Measurements from ENCODE around the gene CHST11.

Gene CHST11

DNA sequence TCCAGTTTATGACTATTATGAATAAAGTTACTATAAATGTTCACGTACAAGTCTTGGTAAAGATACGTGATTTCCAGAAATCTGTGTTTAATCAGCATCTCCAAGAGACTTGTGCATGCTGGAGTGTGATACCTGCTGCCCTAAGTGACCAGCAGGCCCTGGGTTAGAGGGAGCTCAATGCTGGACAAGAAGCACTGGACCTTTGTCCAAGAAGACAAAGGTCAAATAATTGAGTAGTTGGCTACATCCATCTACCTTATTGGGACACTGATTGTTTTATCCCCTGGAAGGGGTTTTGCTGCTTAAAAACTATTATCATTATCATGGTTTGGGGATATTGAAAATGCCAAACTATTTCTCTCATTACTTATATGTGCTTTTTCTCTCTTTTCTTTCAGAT is 37.0 kb upstream of the CHST11 start:
- no peak for DNase-seq (ENCODE audit: low read depth)
- TF ChIP-seq, protein P1, sequence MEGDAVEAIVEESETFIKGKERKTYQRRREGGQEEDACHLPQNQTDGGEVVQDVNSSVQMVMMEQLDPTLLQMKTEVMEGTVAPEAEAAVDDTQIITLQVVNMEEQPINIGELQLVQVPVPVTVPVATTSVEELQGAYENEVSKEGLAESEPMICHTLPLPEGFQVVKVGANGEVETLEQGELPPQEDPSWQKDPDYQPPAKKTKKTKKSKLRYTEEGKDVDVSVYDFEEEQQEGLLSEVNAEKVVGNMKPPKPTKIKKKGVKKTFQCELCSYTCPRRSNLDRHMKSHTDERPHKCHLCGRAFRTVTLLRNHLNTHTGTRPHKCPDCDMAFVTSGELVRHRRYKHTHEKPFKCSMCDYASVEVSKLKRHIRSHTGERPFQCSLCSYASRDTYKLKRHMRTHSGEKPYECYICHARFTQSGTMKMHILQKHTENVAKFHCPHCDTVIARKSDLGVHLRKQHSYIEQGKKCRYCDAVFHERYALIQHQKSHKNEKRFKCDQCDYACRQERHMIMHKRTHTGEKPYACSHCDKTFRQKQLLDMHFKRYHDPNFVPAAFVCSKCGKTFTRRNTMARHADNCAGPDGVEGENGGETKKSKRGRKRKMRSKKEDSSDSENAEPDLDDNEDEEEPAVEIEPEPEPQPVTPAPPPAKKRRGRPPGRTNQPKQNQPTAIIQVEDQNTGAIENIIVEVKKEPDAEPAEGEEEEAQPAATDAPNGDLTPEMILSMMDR (IDR thresholded peaks at IDR 0.05; ENCODE audit: control insufficient read depth, insufficient read depth, low read depth, low read length, missing control alignments) = no peak
- H3K4me3 ChIP-seq (ENCODE audit: control insufficient read depth, low read depth, low read length) = no peak overlapping the region

DNA sequence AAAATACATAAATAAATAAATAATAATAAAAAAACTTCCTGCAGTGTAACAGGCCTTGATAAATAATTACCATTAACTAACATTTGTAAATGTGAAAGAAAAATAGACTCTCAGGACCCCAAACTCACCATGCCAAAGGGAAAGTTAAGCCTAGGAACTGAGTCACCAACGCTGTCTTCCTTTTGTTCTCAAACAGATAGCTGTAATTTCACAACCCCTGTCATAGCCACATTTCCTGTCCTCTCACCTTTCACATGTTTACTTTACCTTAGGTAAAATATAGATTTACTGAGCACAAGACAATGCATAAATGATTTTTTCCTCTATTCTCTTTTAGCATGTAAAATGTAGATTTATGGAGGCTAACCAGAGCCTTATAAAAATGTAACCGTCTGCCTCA is 35.9 kb upstream of the CHST11 start:
- H3K4me3 ChIP-seq (ENCODE audit: control insufficient read depth, low read depth, low read length) = no peak overlapping the region
- DNase-seq (ENCODE audit: low read depth) = no peak
- TF ChIP-seq, protein P1 (IDR thresholded peaks at IDR 0.05; ENCODE audit: control insufficient read depth, insufficient read depth, low read depth, low read length, missing control alignments) = no peak

DNA sequence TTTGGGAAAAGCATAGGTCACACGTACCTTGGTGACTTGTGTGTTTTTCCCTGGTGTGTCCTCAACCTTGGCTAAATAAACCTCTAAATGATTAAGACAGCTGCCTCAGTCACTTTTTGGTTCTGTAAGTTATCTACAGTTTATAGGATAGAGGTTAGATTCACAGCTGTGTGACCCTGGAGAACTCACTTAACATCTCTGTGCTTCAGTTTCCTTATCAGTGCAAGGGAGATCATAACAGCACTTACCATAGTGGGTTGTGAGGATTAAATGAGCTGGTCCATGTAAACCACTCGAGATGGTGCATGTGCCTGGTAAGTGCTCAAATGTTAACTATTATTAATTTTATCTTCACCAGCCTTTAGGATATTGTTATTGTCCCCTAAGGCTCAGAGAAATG is 35.4 kb upstream of the CHST11 start:
- TF ChIP-seq, protein P1 (IDR thresholded peaks at IDR 0.05; ENCODE audit: control insufficient read depth, insufficient read depth, low read depth, low read length, missing control alignments) = no peak
- no peak for DNase-seq (ENCODE audit: low read depth)
- no peak overlapping the region for H3K4me3 ChIP-seq (ENCODE audit: control insufficient read depth, low read depth, low read length)

DNA sequence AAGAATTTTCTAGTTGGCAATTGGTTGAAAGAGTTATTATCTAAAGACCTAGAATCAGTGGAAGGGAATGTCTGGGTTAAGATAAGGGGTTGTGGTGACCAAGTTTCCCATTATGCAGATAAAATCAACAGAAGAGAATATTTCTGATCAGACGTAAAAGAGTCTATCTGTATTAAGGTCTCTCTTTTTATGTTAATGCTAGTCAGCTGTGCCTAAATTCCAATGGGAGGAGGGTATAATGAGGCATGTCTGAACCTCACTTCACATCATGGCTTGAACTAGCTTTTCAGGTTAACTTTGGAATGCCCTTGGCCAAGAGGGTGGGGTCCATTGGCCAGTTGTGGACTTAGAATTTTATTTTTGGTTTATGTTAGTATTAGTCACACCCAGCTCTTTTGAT is 34.3 kb upstream of the CHST11 start:
- no peak overlapping the region for H3K4me3 ChIP-seq (ENCODE audit: control insufficient read depth, low read depth, low read length)
- TF ChIP-seq, protein P1 (IDR thresholded peaks at IDR 0.05; ENCODE audit: control insufficient read depth, insufficient read depth, low read depth, low read length, missing control alignments) = no peak
- no peak for DNase-seq (ENCODE audit: low read depth)

DNA sequence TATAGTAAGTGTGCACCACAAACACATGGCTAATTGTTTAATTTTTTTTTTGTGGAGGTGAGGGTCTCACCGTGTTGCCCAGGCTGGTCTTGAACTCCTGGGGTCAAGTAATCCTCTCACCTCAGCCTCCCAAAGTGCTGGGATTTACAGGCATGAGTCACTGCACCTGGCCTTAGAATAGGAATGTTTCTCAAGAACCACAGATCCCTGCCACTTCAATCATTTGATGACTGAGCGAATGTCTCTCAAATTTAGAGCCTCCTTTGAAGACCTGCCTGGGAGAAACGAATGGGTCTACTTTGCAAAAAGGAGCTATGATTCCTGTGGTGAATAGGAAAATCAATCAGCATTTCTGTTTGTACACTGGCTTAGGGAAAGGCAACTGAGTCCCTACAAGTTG is 33.5 kb upstream of the CHST11 start:
- no peak overlapping the region for H3K4me3 ChIP-seq (ENCODE audit: control insufficient read depth, low read depth, low read length)
- TF ChIP-seq, protein P1 (IDR thresholded peaks at IDR 0.05; ENCODE audit: control insufficient read depth, insufficient read depth, low read depth, low read length, missing control alignments) = no peak
- no peak for DNase-seq (ENCODE audit: low read depth)

DNA sequence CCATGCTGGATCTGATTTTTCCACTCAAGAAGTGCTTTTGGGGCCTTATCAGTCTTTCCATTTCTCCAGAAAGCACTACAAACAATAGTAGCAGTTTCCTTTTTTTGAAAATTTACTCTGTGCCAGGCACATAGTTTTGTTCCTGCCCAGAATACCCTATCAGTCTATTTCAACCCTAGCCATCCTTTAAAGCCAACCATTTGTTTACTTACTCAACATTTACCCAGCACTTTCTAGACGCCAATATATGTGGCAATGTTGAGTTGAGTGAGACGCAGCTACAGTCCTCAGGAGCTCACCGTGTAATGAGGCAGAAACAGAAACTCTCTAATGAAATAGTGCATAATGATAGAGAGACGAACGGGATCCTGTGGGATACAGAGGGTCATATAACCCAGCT is 32.9 kb upstream of the CHST11 start:
- DNase-seq (ENCODE audit: low read depth) = no peak
- no peak overlapping the region for H3K4me3 ChIP-seq (ENCODE audit: control insufficient read depth, low read depth, low read length)
- TF ChIP-seq, protein P1 (IDR thresholded peaks at IDR 0.05; ENCODE audit: control insufficient read depth, insufficient read depth, low read depth, low read length, missing control alignments) = no peak

DNA sequence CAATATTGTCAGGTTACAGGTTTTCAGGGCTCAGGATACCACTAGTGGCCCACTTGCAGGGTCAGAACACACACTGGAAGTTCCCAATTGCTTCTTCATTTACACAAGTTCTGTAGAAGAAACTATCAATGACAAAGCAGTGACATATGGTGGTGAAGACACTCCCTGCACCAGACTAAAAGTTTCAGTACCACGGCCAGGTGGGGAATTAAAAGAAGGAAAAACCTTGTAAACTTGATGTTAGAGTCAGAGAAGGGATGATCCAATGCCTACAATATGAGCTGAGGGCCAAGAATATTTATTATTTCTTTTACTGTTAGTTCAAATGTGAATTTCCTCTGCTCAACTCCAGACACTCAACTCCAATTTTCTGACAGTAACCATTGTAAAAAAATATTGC is 31.8 kb upstream of the CHST11 start:
- TF ChIP-seq, protein P1 (IDR thresholded peaks at IDR 0.05; ENCODE audit: control insufficient read depth, insufficient read depth, low read depth, low read length, missing control alignments) = no peak
- H3K4me3 ChIP-seq (ENCODE audit: control insufficient read depth, low read depth, low read length) = no peak overlapping the region
- no peak for DNase-seq (ENCODE audit: low read depth)
